GM06990 (cell line): Measurements from ENCODE around the gene MAN2C1.

Experiments used
- DNase-seq: peaks from one replicate; pipeline ENCODE4 v3.0.0-alpha.2; 2011; ENCODE audit not compliant: insufficient read length; ENCODE audit errors: extremely low read depth
- H3K27me3 ChIP-seq: replicated peaks from 2 replicates; pipeline ENCODE4 v1.6.0; 2011; ENCODE audit warnings: low read length; ENCODE audit not compliant: control insufficient read depth, insufficient read depth
- H3K36me3 ChIP-seq: 2 replicates; pipeline ENCODE4 v1.5.1; 2011; ENCODE audit warnings: low read length; ENCODE audit not compliant: control insufficient read depth, insufficient read depth
- H3K4me3 ChIP-seq: replicated peaks from 2 replicates; pipeline ENCODE4 v1.5.1; 2011; ENCODE audit warnings: low read depth, mild to moderate bottlenecking, control low read depth, low read length
- CTCF ChIP-seq: IDR thresholded peaks from 2 replicates; pipeline ENCODE4 v1.5.1; 2011; ENCODE audit warnings: low read length, control low read depth, mild to moderate bottlenecking, inconsistent platforms; ENCODE audit not compliant: insufficient read depth, poor library complexity, severe bottlenecking

The MAN2C1 gene

GRCh38 chr15:75363786-75364185 is 4.6 kb downstream of the MAN2C1 start:
- Histone ChIP-seq H3K4me3 (no peak overlapping the region), H3K36me3 (peaks cover 38% of the 10 kb centered on the region), H3K27me3 (no peaks in the 10 kb centered on the region)
- TF ChIP-seq CTCF: no peak
- DNase-seq: no peak

- no peaks in the 10 kb centered on the region for H3K27me3 ChIP-seq
- DNase-seq: no peak
- no peak overlapping the region for H3K4me3 ChIP-seq
- no peak for TF ChIP-seq CTCF
- H3K36me3 ChIP-seq: peaks cover 46% of the 10 kb centered on the region
These were observed 5.7 kb downstream of the MAN2C1 start for GRCh38 chr15:75362642-75363249.

GRCh38 chr15:75361989-75362641 is 6.3 kb downstream of the MAN2C1 start:
- no peak for TF ChIP-seq CTCF
- Histone ChIP-seq H3K4me3 (no peak overlapping the region), H3K36me3 (peaks cover 46% of the 10 kb centered on the region), H3K27me3 (no peaks in the 10 kb centered on the region)
- DNase-seq: no peak

GRCh38 chr15:75361361-75361988 is 6.9 kb downstream of the MAN2C1 start:
- no peak overlapping the region for H3K4me3 ChIP-seq
- TF ChIP-seq CTCF: no peak
- H3K27me3 ChIP-seq: no peaks in the 10 kb centered on the region
- no peak for DNase-seq
- peaks cover 47% of the 10 kb centered on the region for H3K36me3 ChIP-seq

GRCh38 chr15:75360856-75361255 is 7.6 kb downstream of the MAN2C1 start:
- no peak overlapping the region for H3K4me3 ChIP-seq
- peaks cover 48% of the 10 kb centered on the region for H3K36me3 ChIP-seq
- no peak for TF ChIP-seq CTCF
- no peaks in the 10 kb centered on the region for H3K27me3 ChIP-seq
- no peak for DNase-seq
